CD4-positive, alpha-beta T cell treated with Interleukin-6 for 4 hours (primary cell): ENCODE measurements around the gene RGS10.
"Not testable (repeated sequence)": the region's sequence is repeated elsewhere in the genome, so short reads cannot be mapped to it uniquely, and the experiment has no call there.

Experiments used
- DNase-seq: peaks from one replicate; pipeline ENCODE4 v3.0.0-alpha.2; 2020; ENCODE audit warnings: mixed read lengths

Gene RGS10, protein sequence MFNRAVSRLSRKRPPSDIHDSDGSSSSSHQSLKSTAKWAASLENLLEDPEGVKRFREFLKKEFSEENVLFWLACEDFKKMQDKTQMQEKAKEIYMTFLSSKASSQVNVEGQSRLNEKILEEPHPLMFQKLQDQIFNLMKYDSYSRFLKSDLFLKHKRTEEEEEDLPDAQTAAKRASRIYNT

DNA sequence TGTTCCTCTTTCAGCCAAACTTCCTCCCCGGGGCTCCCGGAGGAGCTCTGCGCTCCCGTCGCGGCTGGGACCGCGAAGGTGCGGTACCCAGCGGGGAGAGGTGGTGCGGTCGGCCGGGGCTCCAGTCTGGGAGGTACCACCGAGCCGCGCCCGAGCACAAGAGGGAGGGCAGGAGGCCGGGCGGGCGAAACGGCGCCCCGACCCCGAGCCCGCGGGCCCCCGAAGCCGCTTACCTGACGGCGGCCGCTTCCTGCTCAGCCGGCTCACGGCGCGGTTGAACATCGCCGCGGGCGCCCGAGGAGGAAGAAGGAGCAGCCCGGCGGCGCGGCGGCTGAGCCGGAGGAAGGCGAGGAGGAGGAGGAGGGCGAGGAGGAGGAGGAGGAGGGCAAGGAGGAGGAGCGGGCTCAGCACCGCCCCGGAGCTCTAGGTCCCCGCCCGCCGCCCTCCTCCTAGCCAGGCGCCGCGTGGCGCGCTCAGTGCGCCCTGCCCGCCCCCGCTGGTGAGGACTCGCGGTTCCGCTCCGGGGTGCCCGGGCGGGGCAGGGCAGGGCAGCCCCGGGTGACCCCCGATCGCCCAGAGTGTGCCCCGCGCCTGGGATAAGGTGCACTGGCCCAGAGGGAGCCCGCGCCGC is at the start of gene RGS10:
RGS10 (minus strand) TSS at position 363 of the 631 bp plus-strand sequence; CDS start at position 282, 81 bp downstream.
- peak; percentile 94 for DNase-seq

DNA sequence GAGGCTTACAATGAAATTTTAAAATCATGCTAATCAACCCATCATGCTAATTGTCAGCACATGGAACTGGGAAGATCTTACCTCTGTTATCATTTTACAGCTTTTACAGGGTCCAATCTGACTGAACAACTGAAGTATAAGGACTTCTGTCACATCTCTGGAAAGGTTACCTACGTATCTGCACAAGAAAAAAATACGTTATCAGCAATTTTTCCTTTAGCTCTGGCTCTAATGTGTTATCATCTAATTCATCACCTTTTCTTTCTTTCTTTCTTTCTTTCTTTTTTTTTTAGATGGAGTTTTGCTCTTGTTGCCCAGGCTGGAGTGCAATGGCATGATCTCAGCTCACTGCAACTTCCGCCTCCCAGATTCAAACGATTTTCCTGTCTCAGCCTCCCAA is 45.6 kb upstream of the RGS10 start:
- DNase-seq: no peak

DNA sequence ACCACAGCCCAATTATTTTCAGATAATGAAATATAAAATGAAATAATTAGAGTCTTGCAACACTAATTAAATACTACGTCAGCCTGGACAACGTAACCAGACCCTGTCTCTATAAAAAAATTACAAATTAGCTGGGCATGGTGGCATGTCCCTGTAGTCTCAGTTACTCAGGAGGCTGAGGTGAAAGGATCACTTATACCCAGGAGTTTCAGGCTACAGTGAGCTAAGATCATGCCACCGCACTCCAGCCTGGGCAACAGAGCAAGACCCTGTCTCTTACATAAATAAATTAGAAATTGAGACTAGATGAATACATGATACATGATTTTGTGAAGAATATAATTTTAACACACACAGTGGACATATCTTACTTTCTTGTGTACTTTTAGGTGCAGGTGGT is 35.8 kb upstream of the RGS10 start:
- DNase-seq: no peak

DNA sequence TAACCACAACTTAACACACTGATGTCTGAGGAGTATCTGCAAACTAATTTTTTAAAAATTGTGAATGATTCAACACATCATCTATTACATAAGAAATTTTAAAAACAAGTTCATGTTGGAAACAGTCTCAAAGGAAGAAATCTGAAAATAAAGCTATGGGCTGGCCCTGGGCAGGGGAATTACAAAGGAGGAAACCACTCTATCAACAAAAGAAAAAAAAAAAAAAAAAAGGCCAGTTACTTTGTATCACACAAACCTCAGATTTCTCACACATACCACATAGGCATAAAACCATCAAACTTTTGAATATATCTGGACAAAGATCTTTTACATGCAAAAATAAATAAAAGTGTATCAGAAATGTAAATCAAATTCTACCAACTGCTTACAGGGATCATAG is 33.5 kb upstream of the RGS10 start:
- no peak for DNase-seq

DNA sequence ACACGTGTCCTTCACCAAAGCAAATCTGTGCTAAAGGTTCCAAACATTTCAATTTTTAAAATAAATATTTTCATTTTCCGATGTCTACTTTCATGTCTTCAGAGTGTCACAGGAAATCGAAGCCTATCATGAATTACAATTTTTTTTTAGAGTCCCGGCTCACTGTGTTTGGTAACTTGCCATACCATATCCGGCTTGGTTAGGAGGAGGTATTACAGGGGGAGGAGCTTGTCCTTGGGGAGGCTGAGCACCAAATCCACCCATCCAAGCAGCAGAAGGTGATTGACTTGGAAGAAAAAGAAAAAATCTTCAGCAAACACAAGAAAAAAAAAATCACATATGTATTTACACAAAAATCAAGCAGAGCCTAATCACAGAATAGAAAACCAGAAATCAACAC is 33.0 kb upstream of the RGS10 start:
- peak; percentile 41 for DNase-seq

DNA sequence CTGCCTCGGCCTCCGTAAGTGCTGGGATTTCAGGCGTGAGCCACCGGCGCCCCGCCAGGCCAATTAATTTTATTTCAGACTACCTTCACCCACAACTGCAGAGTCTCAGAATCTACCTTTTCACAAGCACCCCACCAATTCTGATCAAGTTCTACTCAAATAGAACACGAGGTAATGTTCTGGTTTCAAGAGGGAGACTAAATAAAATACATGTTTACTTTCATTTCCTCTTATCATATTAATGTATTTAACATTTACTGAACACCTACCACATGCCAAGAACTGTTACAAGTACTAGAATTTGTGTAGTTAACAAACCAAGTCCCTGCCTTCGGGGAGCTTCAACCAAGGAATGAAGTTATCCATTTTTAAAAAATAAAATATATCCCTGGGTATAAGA is 25.5 kb upstream of the RGS10 start:
- DNase-seq: no peak

DNA sequence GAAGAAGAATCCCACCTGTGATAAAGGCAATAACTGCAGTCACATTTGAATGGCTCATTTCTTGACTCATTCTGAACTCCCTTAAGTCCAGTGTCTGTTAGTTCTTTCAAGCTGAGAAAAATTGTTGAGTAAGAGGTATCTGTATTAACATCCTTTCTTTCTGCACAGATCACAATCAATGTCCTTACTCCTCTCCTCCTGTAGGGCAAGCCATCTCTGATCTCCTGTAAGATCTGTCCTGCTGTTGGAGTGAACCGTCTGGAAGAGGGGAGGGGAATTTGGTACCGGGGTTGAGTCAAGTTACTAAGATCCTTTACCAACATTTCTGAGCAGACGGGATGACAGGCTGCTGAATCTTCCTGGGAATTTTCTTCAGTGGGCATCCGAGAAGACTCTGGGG is 19.6 kb upstream of the RGS10 start:
- DNase-seq: no peak

DNA sequence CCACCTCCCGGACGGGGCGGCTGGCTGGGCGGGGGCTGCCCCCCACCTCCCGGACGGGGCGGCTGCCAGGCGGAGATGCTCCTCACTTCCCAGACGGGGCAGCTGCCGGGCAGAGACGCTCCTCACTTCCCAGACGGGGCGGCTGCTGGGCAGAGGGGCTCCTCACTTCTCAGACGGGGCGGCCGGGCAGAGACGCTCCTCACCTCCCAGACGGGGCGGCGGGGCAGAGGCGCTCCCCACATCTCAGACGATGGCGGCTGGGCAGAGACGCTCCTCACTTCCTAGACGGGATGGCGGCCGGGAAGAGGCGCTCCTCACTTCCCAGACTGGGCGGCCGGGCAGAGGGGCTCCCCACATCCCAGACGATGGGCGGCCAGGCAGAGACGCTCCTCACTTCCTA is 17.0 kb upstream of the RGS10 start:
- DNase-seq: not testable (repeated sequence)

DNA sequence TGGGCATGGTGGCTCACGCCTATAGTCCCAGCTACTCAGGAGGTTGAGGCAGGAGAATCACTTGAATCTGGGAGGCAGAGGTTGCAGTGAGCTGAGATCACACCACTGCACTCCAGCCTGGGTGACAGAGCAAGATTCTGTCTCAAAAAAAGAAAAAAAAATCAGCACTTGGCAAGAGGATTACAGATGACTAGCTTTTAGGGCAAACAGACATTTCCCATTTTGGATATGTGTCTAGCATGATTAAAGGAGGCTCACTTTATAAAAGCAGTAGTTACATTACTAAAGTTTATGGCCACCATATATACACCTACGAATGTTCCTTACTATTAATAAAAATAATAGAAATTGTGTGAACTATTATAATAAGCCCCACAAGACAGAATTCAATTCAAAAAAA is 13.6 kb upstream of the RGS10 start:
- not testable (repeated sequence) for DNase-seq

DNA sequence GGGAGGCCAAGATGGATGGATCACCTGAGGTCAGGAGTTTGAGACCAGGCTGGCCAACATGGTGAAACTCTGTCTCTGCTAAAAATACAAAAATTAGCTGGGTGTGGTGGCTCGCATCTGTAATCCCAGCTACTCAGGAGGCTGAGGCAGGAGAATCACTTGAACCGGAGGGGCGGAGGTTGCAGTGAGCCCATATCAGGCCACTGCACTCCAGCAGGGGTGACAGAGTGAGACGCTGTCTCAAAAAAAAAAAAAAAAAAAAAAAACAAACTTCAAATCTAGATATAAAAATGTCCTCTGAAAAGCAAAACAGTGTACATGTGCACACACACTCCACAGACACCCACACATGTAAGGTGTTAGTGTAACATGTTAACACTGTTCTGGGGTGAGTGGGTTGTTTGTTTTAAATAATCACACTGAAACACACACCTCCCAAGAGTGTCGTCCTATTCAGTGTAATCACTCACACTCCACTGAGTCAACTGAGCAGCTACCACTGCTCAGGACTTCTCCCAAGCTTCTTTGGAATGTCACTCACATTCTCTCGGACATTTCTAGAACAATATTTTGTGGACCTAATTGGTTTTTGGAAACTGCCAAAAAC is 12.8 kb upstream of the RGS10 start:
- DNase-seq: no peak

DNA sequence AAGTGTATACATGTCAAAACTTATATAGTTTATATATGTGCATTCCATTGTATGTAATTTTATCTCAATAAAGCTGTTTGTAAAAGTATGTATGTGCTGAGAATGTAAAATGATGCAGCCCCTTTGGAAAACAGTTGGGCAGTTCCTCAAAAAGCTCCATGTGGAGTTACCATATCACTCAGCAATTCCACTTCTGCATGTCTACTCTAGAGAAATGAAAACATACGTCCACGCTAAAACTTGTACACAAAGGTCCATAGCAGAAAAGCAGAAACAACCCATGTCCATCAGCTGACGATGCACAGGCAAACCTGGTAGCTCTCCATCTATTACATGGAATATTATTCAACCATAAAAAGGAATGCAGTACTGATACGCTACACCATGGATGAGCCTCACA is 8.3 kb upstream of the RGS10 start:
- no peak for DNase-seq

DNA sequence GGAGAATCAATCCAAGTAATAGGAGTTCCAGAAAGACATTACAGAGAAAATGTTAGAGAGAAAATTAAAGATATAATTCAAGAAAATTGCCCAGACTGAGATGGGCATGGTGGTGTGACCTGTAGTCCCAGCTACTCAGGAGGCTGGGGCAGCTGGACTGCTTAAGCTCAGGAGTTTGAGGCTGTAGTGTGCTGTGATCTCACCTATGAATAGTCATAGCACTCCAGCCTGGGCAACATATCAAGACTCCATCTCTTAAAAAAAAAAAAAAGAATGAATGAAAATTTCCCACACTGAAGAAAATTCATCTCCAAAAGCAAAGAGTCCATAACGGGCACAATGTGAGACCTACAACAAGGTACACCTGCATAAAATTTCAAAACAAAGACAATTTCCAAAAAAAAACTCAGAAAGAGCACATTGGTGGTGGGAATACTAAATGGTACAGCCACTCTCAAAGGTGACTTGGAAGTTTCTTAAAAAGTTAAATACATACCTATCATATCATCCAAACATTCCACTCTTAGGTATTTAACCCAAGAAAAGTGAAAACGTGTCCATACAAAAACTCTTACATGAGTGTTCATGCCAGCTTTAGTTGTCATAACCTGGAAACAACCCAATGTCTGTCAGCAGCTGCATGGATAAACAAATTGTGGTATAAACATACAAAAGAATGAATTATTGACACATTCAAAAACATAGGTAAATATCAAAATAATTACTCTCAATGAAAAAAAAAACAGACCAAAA is 6.9 kb upstream of the RGS10 start:
- no peak for DNase-seq

DNA sequence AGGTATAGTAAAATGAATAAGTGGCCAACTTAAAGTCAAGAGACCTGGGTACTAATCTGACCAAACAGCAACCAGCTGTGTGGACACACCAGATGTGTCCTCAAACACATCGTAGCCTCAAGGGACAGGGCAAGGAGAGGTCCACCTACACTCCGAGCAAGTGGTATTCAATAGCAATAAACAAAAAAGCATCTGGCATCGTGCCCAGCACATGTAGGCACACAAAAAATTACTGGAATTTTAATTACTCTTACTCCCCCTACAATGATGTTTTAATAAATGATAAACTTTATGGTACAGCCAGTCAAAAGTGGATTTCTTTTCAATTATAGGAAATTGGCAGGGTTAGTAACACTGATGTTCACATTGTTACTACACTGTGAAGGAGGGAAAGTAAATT is 3.5 kb upstream of the RGS10 start:
- no peak for DNase-seq

DNA sequence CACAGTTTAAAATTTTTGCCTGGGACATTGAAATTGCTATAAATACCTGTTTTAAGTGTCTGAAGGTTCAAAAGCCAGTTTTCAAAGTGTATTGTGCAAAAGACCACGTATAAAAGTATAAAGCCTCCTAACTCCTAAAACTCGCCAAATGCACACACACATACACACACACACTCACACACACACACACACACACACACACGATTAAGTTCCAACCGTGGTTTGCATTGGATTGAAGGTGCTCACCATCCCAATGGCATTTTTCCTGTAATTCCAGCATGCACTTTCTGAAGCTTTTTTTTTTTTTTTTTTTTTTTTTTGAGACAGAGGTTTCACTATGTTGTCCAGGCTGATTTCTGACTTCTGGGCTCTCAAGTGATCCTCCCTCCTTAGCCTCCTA is 2.8 kb upstream of the RGS10 start:
- no peak for DNase-seq

DNA sequence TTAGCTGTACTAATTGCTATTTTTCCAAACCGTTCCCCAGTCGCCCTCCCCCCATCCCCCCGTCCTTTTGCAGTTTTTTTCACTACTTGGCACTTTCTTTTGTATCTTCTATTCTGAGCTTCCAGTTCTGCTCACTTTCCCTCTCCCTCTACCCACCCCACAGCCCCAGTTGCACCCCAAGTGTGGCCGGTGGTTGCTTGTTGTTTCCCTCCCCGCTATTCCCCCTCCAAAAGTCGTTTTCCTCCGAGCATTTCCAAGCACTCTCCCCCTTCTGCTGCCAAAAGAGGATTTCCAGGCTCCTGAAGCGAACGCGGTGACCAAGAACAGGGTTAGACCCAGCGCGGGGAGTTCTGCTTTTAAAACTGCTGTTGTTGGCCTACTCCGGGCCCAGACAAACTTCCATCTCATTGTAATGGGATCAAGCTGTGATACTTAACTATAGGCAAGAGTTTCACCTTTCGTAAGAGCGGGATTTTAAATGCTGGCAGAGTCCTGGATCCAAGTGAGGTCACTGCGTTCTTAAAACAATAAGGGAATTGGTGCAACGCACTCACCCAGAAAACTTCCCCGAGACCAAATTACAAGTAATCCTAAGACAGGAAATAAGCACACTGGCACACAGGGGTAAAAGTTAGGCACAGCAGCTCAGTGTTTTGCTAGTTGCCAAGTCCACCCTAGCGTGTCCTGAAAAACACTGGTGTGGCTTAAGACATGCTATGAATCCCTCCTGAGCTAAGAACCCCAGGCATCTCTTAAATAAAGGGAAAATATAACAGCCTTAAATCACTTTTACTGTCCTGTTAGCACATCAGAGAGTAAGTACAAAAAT is 1.5 kb upstream of the RGS10 start:
- no peak for DNase-seq

DNA sequence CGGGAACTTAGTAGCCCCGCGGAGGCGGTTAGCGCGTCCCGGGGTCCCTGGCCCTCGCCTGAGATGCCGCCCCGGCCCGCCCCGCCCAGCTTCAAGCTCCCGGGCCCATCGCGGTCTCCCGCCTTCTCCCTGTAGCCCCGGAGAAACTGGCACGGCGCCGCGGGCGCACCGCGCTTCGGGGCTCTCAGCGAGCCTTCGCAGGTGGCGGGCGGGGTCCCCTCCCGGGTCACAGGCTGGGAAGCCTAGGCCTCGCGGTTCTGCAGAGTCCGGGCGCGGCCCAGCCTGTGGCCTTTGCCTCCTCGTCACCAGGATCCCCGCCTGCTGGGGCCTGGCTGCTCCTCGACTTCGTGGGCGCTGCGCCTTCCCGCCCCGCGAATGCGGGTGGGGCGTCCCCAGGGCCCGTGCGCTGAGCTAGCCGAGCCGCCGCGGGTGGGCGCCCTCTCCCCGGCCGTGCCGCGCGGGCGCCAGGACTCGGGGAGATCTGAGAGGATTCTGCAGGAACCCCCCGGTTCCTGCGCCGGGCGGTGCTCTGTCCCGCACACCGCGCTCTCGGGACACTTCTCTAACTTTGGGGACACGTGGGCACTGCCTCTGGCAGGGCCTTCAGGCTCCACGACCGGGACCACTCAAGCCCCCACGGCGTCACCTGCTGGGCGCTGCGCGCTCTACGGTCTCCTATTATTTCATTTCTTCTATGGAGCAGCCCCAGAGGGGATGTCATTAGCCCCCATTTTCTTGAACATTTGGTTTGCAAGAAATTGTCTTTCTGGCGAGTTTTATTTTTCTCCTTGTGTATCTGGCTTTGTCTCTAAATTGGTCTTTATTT is 682 bp upstream of the RGS10 start:
- peak; percentile 81 for DNase-seq

DNA sequence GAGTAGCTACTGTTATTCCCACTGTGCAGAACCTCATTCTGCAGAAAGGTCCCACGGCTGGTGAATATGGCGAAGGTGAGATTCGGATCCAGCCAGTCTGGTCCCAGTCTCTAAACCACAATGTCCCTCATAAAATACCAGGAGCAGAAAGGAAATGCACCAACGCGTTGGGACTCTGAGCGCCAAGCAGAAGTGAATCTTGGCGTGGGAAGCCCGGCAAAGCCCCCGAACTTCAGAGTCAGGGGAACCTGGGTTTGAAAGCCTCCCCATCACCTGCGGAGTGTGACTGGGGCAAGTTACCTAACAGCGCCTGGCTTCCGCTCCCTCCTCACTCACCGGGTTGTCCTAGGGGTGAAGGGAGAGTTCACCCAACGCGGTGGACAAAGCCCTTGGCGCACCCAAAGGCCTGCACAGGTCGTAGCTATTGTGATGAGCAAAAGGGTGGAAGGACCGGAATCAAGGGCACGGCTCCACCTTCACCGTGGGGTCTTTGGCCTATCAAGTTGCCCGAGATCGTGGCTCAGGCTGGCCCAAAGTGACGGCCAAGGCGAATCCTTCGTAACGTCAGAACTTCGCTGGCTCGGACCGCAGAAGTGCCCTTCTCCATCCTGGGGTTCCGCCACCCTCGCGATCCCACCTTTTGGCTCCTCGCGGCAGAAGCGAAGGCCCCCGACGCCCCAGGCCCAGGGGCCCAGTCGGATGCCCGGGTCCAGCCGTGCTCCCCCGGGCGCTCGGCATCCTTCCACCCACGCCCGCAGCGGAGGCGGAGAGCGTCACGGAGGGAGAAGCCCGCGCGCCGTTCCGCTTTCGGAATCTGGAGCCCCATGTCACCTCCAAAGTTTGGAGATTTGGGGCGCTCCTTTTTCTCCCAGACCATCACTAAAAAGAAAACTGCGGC is 811 bp downstream of the RGS10 start:
- peak; percentile 66 for DNase-seq

DNA sequence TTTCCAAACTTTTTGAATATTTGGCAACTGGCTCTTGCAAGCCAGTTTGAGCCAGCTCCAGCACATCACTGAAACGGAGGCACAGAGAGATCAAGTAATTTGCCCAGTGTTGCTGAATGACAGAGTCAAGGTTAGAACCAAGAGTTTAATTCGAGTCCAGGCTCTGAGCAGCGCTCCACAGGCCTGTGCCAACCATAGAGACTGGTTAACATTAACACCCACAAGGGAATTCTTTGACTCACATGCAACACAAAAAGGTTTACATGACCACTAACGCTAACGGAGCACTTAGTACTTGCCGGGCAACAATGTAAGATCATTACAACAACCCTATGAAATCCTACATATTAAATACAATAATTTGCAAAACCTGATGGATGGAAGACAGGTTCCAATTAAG is 1.5 kb downstream of the RGS10 start:
- DNase-seq: peak; percentile 27

DNA sequence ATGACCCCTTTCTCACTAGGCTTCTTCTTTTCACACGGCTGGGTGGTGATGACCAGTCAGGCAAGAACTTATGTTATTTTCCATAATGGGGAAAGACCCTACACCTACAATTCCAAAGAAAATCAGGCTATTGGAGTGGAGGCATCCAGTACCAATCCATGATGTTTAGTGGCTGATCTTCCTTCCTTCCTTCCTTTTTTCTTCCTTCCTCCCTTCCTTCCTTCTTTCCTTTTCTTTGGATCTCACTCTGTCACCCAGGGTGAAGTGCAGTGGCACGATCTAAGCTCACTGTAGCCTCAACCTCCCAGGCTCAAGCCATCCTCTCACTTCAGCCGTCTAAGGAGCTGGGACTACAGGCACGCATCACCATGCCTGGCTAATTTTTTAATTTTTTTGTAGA is 2.5 kb downstream of the RGS10 start:
- no peak for DNase-seq

DNA sequence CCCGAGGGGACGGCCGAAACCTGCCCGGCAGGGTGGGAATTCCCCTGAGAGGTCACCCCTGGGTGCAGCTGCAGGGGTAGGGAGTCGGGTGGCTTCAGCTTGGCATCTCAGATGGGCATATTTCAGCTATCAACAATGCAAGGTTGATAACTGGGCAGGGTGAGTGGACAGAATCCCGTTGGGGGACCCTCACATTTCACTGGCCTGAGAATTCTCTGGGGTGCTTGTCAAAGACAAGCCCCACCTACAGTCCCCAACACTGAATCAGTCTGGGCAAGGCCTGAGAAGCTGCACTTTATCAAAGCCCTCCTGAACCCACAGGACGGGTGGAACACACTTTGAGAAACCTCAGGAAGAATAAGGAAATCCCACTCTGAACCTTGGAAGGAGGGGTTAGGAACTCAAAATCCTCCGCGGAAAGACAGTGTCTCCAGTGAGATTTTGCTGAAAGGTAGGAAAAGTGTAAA is 3.1 kb downstream of the RGS10 start:
- DNase-seq: no peak
